ENCODE measurements around the gene CSTF3.

Gene CSTF3

DNA sequence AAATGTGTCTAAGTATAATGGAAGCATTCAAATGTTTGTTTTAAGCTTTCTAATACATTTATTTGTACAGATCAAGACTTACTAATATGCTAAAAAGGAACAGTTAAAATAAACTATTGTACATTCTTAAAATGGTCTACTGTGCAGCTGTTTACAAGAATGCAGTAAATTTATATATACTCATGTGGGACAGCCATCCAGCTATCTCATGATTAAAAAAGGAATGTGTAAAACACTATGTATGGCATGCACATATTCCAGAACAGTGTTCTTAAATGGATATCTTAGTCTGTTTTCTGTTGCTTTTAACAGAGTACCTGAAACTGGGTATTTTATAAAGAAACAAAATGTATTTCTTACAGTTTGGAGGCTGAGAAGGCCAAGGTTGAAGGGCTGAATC is 30.2 kb upstream of the CSTF3 start (continued):
- TF ChIP-seq SP3 (tag by site-specific recombination; IDR thresholded peaks at IDR 0.05), result no peak
- no peak for TF ChIP-seq ZNF747 (tag by site-specific recombination; IDR thresholded peaks at IDR 0.05)
- TF ChIP-seq, protein P1, sequence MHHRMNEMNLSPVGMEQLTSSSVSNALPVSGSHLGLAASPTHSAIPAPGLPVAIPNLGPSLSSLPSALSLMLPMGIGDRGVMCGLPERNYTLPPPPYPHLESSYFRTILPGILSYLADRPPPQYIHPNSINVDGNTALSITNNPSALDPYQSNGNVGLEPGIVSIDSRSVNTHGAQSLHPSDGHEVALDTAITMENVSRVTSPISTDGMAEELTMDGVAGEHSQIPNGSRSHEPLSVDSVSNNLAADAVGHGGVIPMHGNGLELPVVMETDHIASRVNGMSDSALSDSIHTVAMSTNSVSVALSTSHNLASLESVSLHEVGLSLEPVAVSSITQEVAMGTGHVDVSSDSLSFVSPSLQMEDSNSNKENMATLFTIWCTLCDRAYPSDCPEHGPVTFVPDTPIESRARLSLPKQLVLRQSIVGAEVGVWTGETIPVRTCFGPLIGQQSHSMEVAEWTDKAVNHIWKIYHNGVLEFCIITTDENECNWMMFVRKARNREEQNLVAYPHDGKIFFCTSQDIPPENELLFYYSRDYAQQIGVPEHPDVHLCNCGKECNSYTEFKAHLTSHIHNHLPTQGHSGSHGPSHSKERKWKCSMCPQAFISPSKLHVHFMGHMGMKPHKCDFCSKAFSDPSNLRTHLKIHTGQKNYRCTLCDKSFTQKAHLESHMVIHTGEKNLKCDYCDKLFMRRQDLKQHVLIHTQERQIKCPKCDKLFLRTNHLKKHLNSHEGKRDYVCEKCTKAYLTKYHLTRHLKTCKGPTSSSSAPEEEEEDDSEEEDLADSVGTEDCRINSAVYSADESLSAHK (tag by site-specific recombination; IDR thresholded peaks at IDR 0.05), result no peak
- TF ChIP-seq ZNF274 (IDR thresholded peaks at IDR 0.05; ENCODE audit: low read length), result no peak
- TF ChIP-seq ZNF274 (tag by site-specific recombination; IDR thresholded peaks at IDR 0.05; ENCODE audit: borderline replicate concordance), result no peak

DNA sequence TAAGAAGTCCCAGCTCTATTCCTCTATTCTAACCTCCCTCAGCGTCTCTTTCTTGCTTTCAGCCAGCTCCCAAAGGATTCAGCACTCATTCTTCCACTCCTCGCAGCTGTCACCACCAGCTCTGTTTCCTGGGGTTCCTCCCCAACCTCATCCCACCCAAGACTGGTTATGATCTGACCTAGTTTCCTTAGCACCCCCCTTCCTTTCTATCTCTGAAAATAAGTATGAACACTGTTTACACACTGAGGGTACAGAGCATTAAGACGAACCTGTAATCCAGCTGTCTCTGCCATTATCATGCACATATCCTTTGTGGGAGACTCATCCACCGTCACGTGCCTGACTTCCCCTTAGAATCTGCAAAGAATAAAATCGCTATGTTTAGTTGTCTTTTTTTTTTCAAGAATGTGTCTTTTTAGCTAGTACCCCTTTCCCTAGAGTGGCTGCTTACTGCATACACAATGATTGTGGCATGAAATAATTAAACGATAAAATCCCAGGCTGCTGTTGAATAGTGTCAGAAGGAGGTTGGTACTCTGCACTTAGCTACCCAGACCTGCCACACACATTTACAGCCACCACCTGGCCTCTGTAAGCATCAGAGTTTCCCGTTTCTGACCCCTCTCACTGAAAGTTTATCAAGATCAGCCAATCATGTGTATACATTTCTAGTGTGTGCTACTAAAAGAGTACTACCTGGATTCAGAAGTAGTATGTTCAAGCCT is 26.9 kb upstream of the CSTF3 start:
- Histone ChIP-seq H3K4me3 (ENCODE audit: low read depth, low read length) (no peak overlapping the region), H3K4me1 (ENCODE audit: control insufficient read depth, insufficient read depth, low read length) (no peaks in the 10 kb centered on the region), H3K36me3 (ENCODE audit: control insufficient read depth in 2 of 2, insufficient read depth in 1 of 2, low read length in 2 of 2) (no peaks in the 10 kb centered on the region), H3K27ac (ENCODE audit: extremely low read depth, low read depth, low read length) (no peak overlapping the region), H3K9me3 (ENCODE audit: control insufficient read depth, insufficient read depth, low read depth, low read length) (no peaks in the 10 kb centered on the region)
- CTCF ChIA-PET, result interaction anchor here (0.7 to 1.4 kb wide), 3 partner anchors 10 to 379 kb away, joined by 3 to 8 read pairs (median 4); no protein-coding TSS in a partner anchor
- POLR2A ChIA-PET, result interaction anchor here (0.9 kb wide), 1 partner anchor 67 kb away, joined by 3 read pairs; no protein-coding TSS in a partner anchor
- TF ChIP-seq, protein P2, sequence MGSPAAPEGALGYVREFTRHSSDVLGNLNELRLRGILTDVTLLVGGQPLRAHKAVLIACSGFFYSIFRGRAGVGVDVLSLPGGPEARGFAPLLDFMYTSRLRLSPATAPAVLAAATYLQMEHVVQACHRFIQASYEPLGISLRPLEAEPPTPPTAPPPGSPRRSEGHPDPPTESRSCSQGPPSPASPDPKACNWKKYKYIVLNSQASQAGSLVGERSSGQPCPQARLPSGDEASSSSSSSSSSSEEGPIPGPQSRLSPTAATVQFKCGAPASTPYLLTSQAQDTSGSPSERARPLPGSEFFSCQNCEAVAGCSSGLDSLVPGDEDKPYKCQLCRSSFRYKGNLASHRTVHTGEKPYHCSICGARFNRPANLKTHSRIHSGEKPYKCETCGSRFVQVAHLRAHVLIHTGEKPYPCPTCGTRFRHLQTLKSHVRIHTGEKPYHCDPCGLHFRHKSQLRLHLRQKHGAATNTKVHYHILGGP (tag by site-specific recombination; IDR thresholded peaks at IDR 0.05), result no peak
- TF ChIP-seq GLI4 (tag by site-specific recombination; IDR thresholded peaks at IDR 0.05) (no peak), ZNF768 (tag by site-specific recombination; IDR thresholded peaks at IDR 0.05) (no peak), REPIN1 (tag by site-specific recombination; IDR thresholded peaks at IDR 0.05; ENCODE audit: low read depth) (no peak), ZNF530 (tag by site-specific recombination; IDR thresholded peaks at IDR 0.05; ENCODE audit: low read depth) (no peak), ZNF510 (tag by site-specific recombination; IDR thresholded peaks at IDR 0.05; ENCODE audit: insufficient replicate concordance) (no peak), ZNF121 (tag by site-specific recombination; IDR thresholded peaks at IDR 0.05) (no peak), HOXD13 (CRISPR knock-in tag; IDR thresholded peaks at IDR 0.05; ENCODE audit: borderline replicate concordance) (no peak)
- TF ChIP-seq, protein P3, sequence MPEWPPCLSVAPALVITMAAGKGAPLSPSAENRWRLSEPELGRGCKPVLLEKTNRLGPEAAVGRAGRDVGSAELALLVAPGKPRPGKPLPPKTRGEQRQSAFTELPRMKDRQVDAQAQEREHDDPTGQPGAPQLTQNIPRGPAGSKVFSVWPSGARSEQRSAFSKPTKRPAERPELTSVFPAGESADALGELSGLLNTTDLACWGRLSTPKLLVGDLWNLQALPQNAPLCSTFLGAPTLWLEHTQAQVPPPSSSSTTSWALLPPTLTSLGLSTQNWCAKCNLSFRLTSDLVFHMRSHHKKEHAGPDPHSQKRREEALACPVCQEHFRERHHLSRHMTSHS (tag by site-specific recombination; IDR thresholded peaks at IDR 0.05), result no peak
- TF ChIP-seq, protein P4, sequence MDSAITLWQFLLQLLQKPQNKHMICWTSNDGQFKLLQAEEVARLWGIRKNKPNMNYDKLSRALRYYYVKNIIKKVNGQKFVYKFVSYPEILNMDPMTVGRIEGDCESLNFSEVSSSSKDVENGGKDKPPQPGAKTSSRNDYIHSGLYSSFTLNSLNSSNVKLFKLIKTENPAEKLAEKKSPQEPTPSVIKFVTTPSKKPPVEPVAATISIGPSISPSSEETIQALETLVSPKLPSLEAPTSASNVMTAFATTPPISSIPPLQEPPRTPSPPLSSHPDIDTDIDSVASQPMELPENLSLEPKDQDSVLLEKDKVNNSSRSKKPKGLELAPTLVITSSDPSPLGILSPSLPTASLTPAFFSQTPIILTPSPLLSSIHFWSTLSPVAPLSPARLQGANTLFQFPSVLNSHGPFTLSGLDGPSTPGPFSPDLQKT (IDR thresholded peaks at IDR 0.05; ENCODE audit: borderline replicate concordance, low read depth, low read length), result no peak
- TF ChIP-seq, protein P5, sequence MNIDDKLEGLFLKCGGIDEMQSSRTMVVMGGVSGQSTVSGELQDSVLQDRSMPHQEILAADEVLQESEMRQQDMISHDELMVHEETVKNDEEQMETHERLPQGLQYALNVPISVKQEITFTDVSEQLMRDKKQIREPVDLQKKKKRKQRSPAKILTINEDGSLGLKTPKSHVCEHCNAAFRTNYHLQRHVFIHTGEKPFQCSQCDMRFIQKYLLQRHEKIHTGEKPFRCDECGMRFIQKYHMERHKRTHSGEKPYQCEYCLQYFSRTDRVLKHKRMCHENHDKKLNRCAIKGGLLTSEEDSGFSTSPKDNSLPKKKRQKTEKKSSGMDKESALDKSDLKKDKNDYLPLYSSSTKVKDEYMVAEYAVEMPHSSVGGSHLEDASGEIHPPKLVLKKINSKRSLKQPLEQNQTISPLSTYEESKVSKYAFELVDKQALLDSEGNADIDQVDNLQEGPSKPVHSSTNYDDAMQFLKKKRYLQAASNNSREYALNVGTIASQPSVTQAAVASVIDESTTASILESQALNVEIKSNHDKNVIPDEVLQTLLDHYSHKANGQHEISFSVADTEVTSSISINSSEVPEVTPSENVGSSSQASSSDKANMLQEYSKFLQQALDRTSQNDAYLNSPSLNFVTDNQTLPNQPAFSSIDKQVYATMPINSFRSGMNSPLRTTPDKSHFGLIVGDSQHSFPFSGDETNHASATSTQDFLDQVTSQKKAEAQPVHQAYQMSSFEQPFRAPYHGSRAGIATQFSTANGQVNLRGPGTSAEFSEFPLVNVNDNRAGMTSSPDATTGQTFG (tag by site-specific recombination; IDR thresholded peaks at IDR 0.05; ENCODE audit: borderline replicate concordance), result no peak
- TF ChIP-seq, protein P6, sequence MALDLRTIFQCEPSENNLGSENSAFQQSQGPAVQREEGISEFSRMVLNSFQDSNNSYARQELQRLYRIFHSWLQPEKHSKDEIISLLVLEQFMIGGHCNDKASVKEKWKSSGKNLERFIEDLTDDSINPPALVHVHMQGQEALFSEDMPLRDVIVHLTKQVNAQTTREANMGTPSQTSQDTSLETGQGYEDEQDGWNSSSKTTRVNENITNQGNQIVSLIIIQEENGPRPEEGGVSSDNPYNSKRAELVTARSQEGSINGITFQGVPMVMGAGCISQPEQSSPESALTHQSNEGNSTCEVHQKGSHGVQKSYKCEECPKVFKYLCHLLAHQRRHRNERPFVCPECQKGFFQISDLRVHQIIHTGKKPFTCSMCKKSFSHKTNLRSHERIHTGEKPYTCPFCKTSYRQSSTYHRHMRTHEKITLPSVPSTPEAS (tag by site-specific recombination; IDR thresholded peaks at IDR 0.05), result no peak
- TF ChIP-seq, protein P7, sequence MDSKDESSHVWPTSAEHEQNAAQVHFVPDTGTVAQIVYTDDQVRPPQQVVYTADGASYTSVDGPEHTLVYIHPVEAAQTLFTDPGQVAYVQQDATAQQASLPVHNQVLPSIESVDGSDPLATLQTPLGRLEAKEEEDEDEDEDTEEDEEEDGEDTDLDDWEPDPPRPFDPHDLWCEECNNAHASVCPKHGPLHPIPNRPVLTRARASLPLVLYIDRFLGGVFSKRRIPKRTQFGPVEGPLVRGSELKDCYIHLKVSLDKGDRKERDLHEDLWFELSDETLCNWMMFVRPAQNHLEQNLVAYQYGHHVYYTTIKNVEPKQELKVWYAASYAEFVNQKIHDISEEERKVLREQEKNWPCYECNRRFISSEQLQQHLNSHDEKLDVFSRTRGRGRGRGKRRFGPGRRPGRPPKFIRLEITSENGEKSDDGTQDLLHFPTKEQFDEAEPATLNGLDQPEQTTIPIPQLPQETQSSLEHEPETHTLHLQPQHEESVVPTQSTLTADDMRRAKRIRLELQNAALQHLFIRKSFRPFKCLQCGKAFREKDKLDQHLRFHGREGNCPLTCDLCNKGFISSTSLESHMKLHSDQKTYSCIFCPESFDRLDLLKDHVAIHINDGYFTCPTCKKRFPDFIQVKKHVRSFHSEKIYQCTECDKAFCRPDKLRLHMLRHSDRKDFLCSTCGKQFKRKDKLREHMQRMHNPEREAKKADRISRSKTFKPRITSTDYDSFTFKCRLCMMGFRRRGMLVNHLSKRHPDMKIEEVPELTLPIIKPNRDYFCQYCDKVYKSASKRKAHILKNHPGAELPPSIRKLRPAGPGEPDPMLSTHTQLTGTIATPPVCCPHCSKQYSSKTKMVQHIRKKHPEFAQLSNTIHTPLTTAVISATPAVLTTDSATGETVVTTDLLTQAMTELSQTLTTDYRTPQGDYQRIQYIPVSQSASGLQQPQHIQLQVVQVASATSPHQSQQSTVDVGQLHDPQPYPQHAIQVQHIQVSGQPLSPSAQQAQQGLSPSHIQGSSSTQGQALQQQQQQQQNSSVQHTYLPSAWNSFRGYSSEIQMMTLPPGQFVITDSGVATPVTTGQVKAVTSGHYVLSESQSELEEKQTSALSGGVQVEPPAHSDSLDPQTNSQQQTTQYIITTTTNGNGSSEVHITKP (tag by site-specific recombination; IDR thresholded peaks at IDR 0.05), result no peak
- TF ChIP-seq, protein P8, sequence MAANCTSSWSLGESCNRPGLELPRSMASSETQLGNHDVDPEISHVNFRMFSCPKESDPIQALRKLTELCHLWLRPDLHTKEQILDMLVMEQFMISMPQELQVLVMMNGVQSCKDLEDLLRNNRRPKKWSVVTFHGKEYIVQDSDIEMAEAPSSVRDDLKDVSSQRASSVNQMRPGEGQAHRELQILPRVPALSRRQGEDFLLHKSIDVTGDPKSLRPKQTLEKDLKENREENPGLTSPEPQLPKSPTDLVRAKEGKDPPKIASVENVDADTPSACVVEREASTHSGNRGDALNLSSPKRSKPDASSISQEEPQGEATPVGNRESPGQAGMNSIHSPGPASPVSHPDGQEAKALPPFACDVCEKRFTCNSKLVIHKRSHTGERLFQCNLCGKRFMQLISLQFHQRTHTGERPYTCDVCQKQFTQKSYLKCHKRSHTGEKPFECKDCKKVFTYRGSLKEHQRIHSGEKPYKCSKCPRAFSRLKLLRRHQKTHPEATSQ (tag by site-specific recombination; IDR thresholded peaks at IDR 0.05), result no peak
